Karpas-422 (cell line): Measurements from ENCODE around the gene RIMKLA. TPM values are rescaled to one million over a fixed set of nuclear protein-coding genes. Genes with fewer than 3 reads are reported as not detected.

Experiments used
- DNase-seq: peaks from one replicate; pipeline ENCODE4 v3.0.0-alpha.2; 2015
- H2AFZ ChIP-seq: fragments of 200-600 bp; sonication (generic); 2 replicates; pipeline ENCODE4 v1.6.1; 2014; ENCODE audit warnings: antibody characterized with exemption, low read length, mixed read lengths
- H3K27ac ChIP-seq: fragments of 200-600 bp; sonication (generic); 2 replicates; pipeline ENCODE4 v1.5.1; 2014; ENCODE audit warnings: mild to moderate bottlenecking, low read length, moderate library complexity
- H3K27me3 ChIP-seq: fragments of 200-600 bp; sonication (generic); 2 replicates; pipeline ENCODE4 v1.6.1; 2014; ENCODE audit warnings: low read length, mixed read lengths
- H3K36me3 ChIP-seq: fragments of 200-600 bp; sonication (generic); 2 replicates; pipeline ENCODE4 v1.6.1; 2014; ENCODE audit warnings: low read length, mixed read lengths; ENCODE audit not compliant: insufficient read depth
- H3K4me1 ChIP-seq: fragments of 200-600 bp; sonication (generic); 2 replicates; pipeline ENCODE4 v1.6.1; 2014; ENCODE audit warnings: mild to moderate bottlenecking, low read length, mixed read lengths
- H3K4me2 ChIP-seq: fragments of 200-600 bp; sonication (generic); 2 replicates; pipeline ENCODE4 v1.6.1; 2014; ENCODE audit warnings: low read length, low read depth, mild to moderate bottlenecking; ENCODE audit not compliant: poor library complexity, severe bottlenecking
- H3K4me3 ChIP-seq: fragments of 200-600 bp; sonication (generic); 2 replicates; pipeline ENCODE4 v1.5.1; 2014; ENCODE audit warnings: mild to moderate bottlenecking, antibody characterized with exemption, low read length, mixed read lengths
- H3K79me2 ChIP-seq: fragments of 200-600 bp; sonication (generic); 2 replicates; pipeline ENCODE4 v1.6.1; 2014; ENCODE audit warnings: mild to moderate bottlenecking, low read length, mixed read lengths
- H3K9ac ChIP-seq: fragments of 200-600 bp; sonication (generic); 2 replicates; pipeline ENCODE4 v1.6.0; 2014; ENCODE audit warnings: low read length
- H3K9me2 ChIP-seq: fragments of 200-600 bp; sonication (generic), shearing (Covaris generic); replicated peaks from 2 replicates; pipeline ENCODE4 v1.6.0; 2014; ENCODE audit warnings: mild to moderate bottlenecking, low read length, moderate library complexity; ENCODE audit not compliant: insufficient read depth
- H3K9me3 ChIP-seq: fragments of 300-700, 200-600 bp; sonication (generic); 2 replicates; pipeline ENCODE4 v1.6.1; 2014; ENCODE audit warnings: low read length, mixed read lengths
- H4K20me1 ChIP-seq: fragments of 200-600 bp; sonication (generic); 2 replicates; pipeline ENCODE4 v1.6.1; 2014; ENCODE audit warnings: mild to moderate bottlenecking, antibody characterized with exemption, low read length, low read depth; ENCODE audit not compliant: insufficient read depth
- total RNA-seq: library from RNA; depleted of rRNA; stranded (reverse); fragments of >200 nt; shearing (Covaris generic); gene quantifications from 2 replicates; pipeline ENCODE4 v1.2.3, GENCODE V29; 2014; ENCODE audit warnings: low replicate concordance

Gene RIMKLA
- total RNA-seq, 1 experiment from 2014 or later = 2.1 TPM

DNA sequence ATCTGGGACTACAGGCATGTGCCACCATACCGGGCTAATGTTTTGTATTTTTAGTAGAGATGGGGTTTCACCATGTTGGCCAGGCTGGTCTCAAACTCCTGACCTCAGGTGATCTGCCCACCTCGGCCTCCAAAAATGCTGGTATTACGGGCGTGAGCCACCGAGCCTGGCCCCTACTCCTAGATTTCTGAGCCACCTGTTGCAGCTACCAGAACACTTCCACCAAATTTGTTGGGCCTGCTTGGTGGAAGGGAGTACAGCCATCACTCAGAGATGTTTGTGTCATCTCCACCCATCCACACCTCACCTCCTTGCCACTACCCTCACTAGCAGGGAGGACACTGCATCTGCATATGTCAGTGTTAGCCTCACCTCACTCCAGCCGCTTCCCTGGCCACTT, 5.5 kb downstream of the RIMKLA start:
- Histone ChIP-seq H2AFZ (no peak overlapping the region), H3K9me2 (no peaks in the 10 kb centered on the region), H3K4me1 (peaks cover 8% of the 10 kb centered on the region), H3K4me3 (no peak overlapping the region), H3K9ac (no peak overlapping the region), H3K9me3 (no peaks in the 10 kb centered on the region), H3K4me2 (no peak overlapping the region), H3K27me3 (no peaks in the 10 kb centered on the region; the same call in 1 of the 2 replicates), H3K79me2 (no peaks in the 10 kb centered on the region), H4K20me1 (no peaks in the 10 kb centered on the region), H3K27ac (no peak overlapping the region), H3K36me3 (no peaks in the 10 kb centered on the region)
- no peak for DNase-seq

DNA sequence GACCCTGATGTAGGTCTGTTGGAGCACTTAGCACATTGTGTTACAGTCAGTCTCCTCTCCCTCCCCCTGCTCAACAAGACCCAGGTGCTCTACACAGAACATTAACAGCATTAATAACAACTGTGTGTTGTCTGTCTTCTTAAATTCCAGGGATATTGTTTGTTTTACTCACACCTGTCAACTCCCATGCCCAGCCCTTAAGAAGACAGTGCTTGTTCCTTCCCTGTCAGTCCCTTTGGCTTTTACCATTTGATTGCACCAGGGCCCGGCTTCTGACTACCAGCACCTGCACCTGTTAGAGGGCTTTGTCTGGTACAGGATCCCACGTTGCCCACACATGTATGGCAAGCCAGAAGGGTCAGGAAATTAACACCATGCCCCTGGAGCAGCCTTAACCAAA, 11.7 kb downstream of the RIMKLA start:
- Histone ChIP-seq H3K9me2 (no peaks in the 10 kb centered on the region), H3K9ac (no peak overlapping the region), H3K4me2 (no peak overlapping the region), H3K36me3 (no peaks in the 10 kb centered on the region), H3K9me3 (no peaks in the 10 kb centered on the region), H3K27ac (no peak overlapping the region), H4K20me1 (no peaks in the 10 kb centered on the region), H3K79me2 (no peaks in the 10 kb centered on the region), H3K4me1 (no peaks in the 10 kb centered on the region), H3K4me3 (no peak overlapping the region), H2AFZ (no peak overlapping the region), H3K27me3 (no peaks in the 10 kb centered on the region)
- no peak for DNase-seq

DNA sequence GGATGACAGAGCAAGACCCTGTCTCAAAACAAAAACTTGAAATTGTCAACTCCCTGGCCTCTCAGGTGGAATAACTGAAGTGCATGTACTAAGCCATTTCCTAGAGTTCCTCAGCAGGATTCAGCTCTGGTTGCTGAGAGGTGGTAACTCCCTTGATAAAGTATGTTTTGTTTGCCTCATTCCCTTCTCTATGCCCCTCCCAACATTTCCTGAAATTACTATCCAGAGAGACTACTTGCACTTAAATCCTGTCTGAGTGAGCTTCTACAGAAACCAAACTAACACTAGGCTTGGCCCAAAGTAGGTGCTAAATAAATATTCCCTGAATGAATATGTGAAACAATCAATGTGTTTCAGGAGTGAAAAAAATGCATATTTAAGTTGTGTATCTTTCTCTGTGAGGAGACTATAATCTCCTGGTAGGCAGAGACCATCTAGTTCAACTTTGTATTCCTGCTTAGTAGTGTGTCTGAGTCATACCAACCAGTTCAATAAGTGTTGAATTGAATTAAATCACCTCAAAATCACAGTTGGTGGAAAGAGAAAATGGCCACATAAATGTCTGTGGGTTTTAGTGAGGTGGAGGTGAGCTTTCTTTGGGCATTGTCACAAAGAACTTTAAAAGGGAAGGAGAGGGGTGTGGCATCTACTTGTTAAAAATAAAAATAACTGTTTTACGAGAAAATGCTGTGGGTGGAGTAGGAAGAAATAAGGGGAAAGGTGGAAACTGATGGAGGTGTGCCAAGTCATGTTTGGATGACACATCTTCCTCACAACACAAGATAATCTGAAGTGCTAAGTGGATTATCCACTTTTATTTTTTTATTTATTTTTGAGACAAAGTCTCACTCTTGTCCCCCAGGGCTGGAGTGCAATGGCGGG, 12.6 kb downstream of the RIMKLA start:
- no peak overlapping the region for H2AFZ ChIP-seq
- H3K9me2 ChIP-seq = no peaks in the 10 kb centered on the region
- H3K4me3 ChIP-seq = no peak overlapping the region
- no peaks in the 10 kb centered on the region for H3K79me2 ChIP-seq
- H3K9ac ChIP-seq = no peak overlapping the region
- no peaks in the 10 kb centered on the region for H3K9me3 ChIP-seq
- H3K27me3 ChIP-seq = no peaks in the 10 kb centered on the region
- no peaks in the 10 kb centered on the region for H3K36me3 ChIP-seq
- no peaks in the 10 kb centered on the region for H4K20me1 ChIP-seq
- H3K27ac ChIP-seq = no peak overlapping the region
- no peak for DNase-seq
- no peak overlapping the region for H3K4me2 ChIP-seq
- H3K4me1 ChIP-seq = no peaks in the 10 kb centered on the region

DNA sequence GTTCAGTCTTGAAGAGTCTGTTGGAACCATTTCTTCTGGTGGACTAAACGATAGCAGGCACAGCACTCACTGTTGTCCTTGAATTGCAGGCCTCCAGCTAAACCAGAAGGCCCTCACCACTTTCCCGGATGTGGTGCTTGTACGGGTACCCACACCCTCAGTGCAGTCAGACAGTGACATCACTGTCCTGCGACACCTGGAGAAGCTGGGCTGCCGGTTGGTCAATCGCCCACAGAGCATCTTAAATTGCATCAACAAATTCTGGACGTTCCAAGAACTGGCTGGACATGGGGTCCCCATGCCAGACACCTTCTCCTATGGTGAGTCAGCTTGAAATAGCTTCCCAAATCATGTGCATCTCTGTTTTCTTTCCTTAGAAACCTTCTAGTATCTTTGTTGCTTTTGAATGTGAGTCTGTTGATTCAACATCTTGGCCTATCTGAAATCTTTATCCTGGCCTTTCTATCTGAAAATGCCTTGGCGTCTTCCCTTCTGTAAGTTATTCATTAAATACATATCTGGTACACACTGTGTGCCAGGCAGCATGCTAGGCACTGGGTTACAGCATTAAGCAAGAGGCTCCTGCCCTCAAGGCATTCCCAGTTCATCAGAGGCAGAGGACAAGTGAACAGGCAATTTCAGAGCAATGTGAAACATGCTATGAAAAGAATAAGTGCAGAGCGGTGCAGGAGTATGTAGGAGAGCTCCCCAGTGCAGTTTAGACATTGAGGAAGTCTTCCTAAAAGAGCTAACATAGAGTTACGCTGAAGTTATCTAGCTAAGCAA, 18.9 kb downstream of the RIMKLA start:
- no peaks in the 10 kb centered on the region for H3K36me3 ChIP-seq
- DNase-seq = no peak
- no peak overlapping the region for H3K27ac ChIP-seq
- no peaks in the 10 kb centered on the region for H3K9me3 ChIP-seq
- no peaks in the 10 kb centered on the region for H3K4me1 ChIP-seq
- H3K4me3 ChIP-seq = no peak overlapping the region
- no peak overlapping the region for H3K9ac ChIP-seq
- no peaks in the 10 kb centered on the region for H4K20me1 ChIP-seq
- no peaks in the 10 kb centered on the region for H3K27me3 ChIP-seq
- H2AFZ ChIP-seq = no peak overlapping the region
- H3K9me2 ChIP-seq = no peaks in the 10 kb centered on the region
- no peak overlapping the region for H3K4me2 ChIP-seq
- no peaks in the 10 kb centered on the region for H3K79me2 ChIP-seq

DNA sequence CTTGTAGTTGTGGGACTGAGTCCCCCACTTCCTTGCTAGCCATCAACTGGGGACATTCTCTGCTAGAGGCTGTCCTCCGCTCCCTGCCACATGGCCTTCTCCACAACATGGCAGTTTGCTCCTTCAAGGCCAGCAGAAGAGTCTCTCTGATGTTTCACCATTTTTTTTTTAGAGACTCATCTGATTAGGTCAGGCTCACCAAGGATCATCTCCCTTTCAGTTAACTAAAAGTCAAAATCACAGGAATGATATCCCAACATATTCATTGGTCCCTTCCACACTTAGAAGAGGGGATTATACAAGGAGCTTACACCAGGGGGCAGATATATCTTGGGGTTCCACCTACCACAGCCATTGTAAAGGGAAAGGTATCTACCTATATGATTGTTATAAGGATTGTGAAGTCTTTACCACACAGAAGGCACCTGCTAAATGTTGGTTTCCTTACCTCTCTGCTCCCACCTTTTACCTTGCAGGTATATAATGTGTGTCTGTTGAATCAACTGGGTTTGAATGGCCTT, 23.3 kb downstream of the RIMKLA start:
- Histone ChIP-seq H3K4me2 (no peak overlapping the region), H3K9ac (no peak overlapping the region), H3K36me3 (no peaks in the 10 kb centered on the region), H3K4me1 (no peaks in the 10 kb centered on the region), H3K9me2 (no peaks in the 10 kb centered on the region), H3K79me2 (no peaks in the 10 kb centered on the region), H3K9me3 (no peaks in the 10 kb centered on the region), H3K4me3 (no peak overlapping the region), H4K20me1 (no peaks in the 10 kb centered on the region), H3K27me3 (no peaks in the 10 kb centered on the region), H2AFZ (no peak overlapping the region), H3K27ac (no peak overlapping the region)
- peak; percentile 53 for DNase-seq

DNA sequence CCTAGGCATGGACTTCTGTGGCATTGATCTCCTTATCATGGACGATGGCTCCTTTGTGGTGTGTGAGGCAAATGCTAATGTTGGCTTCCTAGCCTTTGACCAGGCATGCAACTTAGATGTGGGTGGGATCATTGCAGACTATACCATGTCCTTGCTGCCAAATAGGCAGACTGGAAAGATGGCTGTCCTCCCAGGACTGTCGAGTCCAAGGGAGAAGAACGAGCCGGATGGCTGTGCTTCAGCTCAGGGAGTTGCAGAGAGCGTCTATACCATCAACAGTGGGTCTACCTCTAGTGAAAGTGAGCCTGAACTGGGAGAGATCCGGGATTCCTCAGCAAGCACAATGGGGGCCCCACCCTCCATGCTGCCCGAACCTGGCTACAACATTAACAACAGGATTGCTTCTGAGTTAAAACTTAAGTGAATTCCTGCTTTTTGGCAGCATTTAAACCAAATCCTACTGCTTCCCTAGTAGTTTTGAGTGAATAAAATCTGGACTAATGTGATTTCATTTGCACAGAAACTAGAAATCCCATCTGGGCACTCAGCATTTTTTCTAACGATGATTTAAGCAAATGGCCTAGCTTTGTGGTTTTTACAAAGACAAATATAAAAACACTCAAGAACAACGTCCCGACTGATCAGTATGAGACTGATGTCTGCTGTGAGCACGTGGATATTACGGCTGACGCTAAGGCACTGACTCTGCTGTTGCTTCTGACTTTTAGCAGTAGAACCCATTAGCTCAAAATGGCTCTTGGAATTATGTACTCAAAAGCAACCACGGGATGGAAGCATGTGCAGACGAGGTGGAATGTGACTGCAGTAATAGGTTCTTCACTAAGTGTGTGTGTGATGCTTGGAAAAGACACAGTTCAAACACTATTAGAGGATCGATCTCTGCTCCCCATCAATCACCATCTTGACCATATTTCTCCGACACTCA, 34.2 kb downstream of the RIMKLA start:
- Histone ChIP-seq H2AFZ (no peak overlapping the region), H4K20me1 (no peaks in the 10 kb centered on the region), H3K9me2 (no peaks in the 10 kb centered on the region), H3K79me2 (no peaks in the 10 kb centered on the region), H3K27me3 (no peaks in the 10 kb centered on the region), H3K9ac (no peak overlapping the region), H3K27ac (no peak overlapping the region), H3K4me1 (no peaks in the 10 kb centered on the region), H3K4me3 (no peak overlapping the region), H3K36me3 (no peaks in the 10 kb centered on the region), H3K4me2 (no peak overlapping the region), H3K9me3 (no peaks in the 10 kb centered on the region)
- DNase-seq = no peak

DNA sequence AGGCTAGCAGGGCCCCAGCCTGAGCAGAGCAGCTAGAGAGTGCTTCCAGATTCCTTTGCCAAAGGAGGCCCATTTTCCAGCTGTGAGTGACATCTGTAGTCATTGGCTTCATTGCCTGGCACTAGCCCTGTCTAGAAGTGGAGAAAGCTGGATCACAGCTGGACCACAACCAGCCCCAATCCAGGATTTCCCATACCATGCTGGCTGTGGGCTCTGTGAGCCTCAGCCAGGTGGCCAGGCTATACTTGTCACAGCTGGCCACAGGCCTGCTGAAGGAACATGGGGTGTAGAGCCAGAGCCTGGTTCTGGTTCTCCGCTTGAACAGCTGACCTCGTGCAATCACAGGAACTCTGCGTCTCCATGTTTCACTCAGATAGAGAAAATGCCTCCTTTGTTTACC, 36.6 kb downstream of the RIMKLA start:
- no peaks in the 10 kb centered on the region for H4K20me1 ChIP-seq
- no peaks in the 10 kb centered on the region for H3K27me3 ChIP-seq
- no peaks in the 10 kb centered on the region for H3K36me3 ChIP-seq
- no peaks in the 10 kb centered on the region for H3K9me2 ChIP-seq
- H3K4me1 ChIP-seq = peaks cover 9% of the 10 kb centered on the region
- DNase-seq = no peak
- no peak overlapping the region for H3K9ac ChIP-seq
- no peak overlapping the region for H2AFZ ChIP-seq
- H3K27ac ChIP-seq = no peak overlapping the region
- H3K9me3 ChIP-seq = no peaks in the 10 kb centered on the region
- no peak overlapping the region for H3K4me3 ChIP-seq
- H3K4me2 ChIP-seq = no peak overlapping the region
- no peaks in the 10 kb centered on the region for H3K79me2 ChIP-seq
